ENCODE measurements around the gene CAMK2N1. TPM values are rescaled to one million over a fixed set of nuclear protein-coding genes. Genes with fewer than 3 reads are reported as not detected.

CAMK2N1 gene
- total and polyA plus RNA-seq, 2 of the 13 experiments (the other 11 are each of a cell fraction or from before 2014, with no cell fraction given), result 38.0 to 38.6 TPM

GRCh38 chr1:20485527-20486456 lies at the start of gene CAMK2N1 (continued):
- TF ChIP-seq, protein P1, sequence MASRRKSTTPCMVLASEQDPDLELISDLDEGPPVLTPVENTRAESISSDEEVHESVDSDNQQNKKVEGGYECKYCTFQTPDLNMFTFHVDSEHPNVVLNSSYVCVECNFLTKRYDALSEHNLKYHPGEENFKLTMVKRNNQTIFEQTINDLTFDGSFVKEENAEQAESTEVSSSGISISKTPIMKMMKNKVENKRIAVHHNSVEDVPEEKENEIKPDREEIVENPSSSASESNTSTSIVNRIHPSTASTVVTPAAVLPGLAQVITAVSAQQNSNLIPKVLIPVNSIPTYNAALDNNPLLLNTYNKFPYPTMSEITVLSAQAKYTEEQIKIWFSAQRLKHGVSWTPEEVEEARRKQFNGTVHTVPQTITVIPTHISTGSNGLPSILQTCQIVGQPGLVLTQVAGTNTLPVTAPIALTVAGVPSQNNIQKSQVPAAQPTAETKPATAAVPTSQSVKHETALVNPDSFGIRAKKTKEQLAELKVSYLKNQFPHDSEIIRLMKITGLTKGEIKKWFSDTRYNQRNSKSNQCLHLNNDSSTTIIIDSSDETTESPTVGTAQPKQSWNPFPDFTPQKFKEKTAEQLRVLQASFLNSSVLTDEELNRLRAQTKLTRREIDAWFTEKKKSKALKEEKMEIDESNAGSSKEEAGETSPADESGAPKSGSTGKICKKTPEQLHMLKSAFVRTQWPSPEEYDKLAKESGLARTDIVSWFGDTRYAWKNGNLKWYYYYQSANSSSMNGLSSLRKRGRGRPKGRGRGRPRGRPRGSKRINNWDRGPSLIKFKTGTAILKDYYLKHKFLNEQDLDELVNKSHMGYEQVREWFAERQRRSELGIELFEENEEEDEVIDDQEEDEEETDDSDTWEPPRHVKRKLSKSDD (CRISPR knock-in tag; IDR thresholded peaks at IDR 0.05; ENCODE audit: low read depth), result 0 out of 2 replicates have a peak, but pooled peaks have one; percentile 21
- 0 out of 2 replicates have a peak, but pooled peaks have one; percentile 12 for TF ChIP-seq DZIP1 (CRISPR knock-in tag; IDR thresholded peaks at IDR 0.05)

DNA sequence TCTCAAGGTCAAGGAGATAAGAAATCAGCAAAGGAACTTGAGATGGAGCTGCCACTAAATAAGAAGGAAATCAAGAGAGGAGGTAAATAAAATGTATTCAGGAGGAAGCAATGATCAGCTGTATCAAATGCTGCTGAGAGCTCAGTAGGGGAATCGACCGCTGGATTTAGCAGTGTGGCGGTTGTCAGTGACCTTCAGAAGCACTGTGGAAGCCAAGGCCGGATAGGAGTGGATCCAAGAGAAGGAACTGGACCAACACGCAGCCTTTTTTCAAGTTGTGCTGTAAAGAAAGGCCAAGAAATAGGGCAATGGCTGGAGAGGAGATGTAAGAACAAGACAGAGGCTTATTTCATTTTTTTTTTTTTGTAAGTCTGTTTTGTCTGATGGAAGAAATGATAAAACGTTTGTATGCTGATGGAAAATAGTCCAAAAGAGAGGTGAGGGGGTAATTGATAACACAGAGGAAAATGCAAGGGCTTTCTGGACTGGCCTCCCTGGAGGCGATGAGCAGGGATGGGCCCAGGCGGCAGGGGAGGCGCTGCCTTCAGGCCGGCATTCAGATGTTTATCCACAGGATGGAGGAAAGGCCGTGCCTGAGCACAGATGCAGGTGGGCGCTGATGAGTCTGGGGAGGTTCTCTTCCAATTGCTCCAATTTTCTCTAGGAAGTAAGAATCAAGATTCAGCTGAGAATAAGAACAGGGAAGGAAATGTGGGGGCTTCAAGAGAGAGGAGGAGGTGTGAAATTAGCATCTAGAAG lies 48.8 kb upstream of the CAMK2N1 start:
- no peak overlapping the region for H3K27ac ChIP-seq (ENCODE audit: extremely low read length, insufficient read depth, low read length)
- WGBS (ENCODE audit: low lambda C conversion rate), result 33% methylated on average over 12 of the region's 12 CpGs
- ATAC-seq, result no peak
- no peak overlapping the region for H3K9ac ChIP-seq (ENCODE audit: insufficient read depth, low read depth, low read length)
- no peaks in the 10 kb centered on the region for H4K20me1 ChIP-seq (ENCODE audit: insufficient read depth, low read length)
- ChIA-PET CTCF (ENCODE audit: low intra/inter-chr PET ratio, low total read pairs) (no interaction called here), POLR2A (interaction anchor here (1.1 kb wide), 1 partner anchor 17 kb away, joined by 3 read pairs; the partner anchor contains the start of gene FAM43B)
- in situ Hi-C loops (cut with HindIII; ENCODE audit: extremely low pct_ligation_motif_present, low pct_unique_long_range_greater_than_20kb), result loop anchor here (5.0 kb wide), 1 partner anchor 102 kb away; no protein-coding TSS in a partner anchor
- H3K9me3 ChIP-seq (ENCODE audit: low read length), result no peaks in the 10 kb centered on the region
- peaks cover 3 to 40% of the 10 kb centered on the region in 2 experiments; a peak in 4 of 5 replicates for H3K27me3 ChIP-seq (ENCODE audit: control insufficient read depth in 1 of 2, insufficient read depth in 2 of 2, low read length in 2 of 2)
- no TSS peak for BruUV-seq (replicated peaks)
- no peaks in the 10 kb centered on the region for H3K36me3 ChIP-seq (replicated peaks in 1 of 2; ENCODE audit: control insufficient read depth in 1 of 2, insufficient read depth in 2 of 2, low read length in 2 of 2)
- peaks cover 17% of the 10 kb centered on the region for H3K4me1 ChIP-seq (ENCODE audit: insufficient read depth, low read length)
- H3K79me2 ChIP-seq (ENCODE audit: insufficient read depth, low read length), result no peaks in the 10 kb centered on the region
- H3K4me3 ChIP-seq (replicated peaks in 1 of 3; ENCODE audit: insufficient read depth in 1 of 3, low read depth in 2 of 3, low read length in 3 of 3), result no peak overlapping the region
- H3K4me2 ChIP-seq (ENCODE audit: low read depth, low read length), result no peak overlapping the region
- no peak for FAIRE-seq
- DNase-seq (ENCODE audit: low spot score), result no peak
- H2AFZ ChIP-seq (ENCODE audit: low read length), result no peak overlapping the region
- intact Hi-C loops (cut with micrococcal nuclease; ENCODE audit: unreplicated experiment), result no loop called here
- TF ChIP-seq KMT2B (CRISPR knock-in tag; IDR thresholded peaks at IDR 0.05), result no peak
- no peak for TF ChIP-seq SP5 (CRISPR knock-in tag; IDR thresholded peaks at IDR 0.05; ENCODE audit: borderline replicate concordance, low read depth)
- no peak for TF ChIP-seq SP4 (CRISPR knock-in tag; IDR thresholded peaks at IDR 0.05)
- no peak for TF ChIP-seq EP300 (IDR thresholded peaks at IDR 0.05; ENCODE audit: low read depth in 2 of 2, low read length in 2 of 2)
- no peak for TF ChIP-seq EP300 (CRISPR knock-in tag; IDR thresholded peaks at IDR 0.05; ENCODE audit: borderline replicate concordance)
- TF ChIP-seq ZNF530 (CRISPR knock-in tag; IDR thresholded peaks at IDR 0.05; ENCODE audit: low read depth), result no peak
- TF ChIP-seq CTCF (CRISPR knock-in tag; IDR thresholded peaks at IDR 0.05), result no peak
